Measurements from ENCODE around the gene TNFRSF9. TPM values are rescaled to one million over a fixed set of nuclear protein-coding genes. Genes with fewer than 3 reads are reported as not detected.

TNFRSF9 gene
- total RNA-seq, 2 donors from 2014 or later: not detected

DNA sequence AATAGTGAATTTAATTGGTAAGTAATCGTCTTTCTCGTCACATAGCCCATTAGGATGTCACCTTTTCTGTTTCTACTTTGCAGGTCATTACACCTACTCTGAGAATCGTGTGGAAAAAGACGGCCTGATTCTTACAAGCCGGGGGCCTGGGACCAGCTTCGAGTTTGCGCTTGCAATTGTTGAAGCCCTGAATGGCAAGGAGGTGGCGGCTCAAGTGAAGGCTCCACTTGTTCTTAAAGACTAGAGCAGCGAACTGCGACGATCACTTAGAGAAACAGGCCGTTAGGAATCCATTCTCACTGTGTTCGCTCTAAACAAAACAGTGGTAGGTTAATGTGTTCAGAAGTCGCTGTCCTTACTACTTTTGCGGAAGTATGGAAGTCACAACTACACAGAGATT is 44.2 kb upstream of the TNFRSF9 start:
- H3K27ac ChIP-seq: no peak overlapping the region
- no peaks in the 10 kb centered on the region for H3K27me3 ChIP-seq
- no peaks in the 10 kb centered on the region for H3K9me3 ChIP-seq

DNA sequence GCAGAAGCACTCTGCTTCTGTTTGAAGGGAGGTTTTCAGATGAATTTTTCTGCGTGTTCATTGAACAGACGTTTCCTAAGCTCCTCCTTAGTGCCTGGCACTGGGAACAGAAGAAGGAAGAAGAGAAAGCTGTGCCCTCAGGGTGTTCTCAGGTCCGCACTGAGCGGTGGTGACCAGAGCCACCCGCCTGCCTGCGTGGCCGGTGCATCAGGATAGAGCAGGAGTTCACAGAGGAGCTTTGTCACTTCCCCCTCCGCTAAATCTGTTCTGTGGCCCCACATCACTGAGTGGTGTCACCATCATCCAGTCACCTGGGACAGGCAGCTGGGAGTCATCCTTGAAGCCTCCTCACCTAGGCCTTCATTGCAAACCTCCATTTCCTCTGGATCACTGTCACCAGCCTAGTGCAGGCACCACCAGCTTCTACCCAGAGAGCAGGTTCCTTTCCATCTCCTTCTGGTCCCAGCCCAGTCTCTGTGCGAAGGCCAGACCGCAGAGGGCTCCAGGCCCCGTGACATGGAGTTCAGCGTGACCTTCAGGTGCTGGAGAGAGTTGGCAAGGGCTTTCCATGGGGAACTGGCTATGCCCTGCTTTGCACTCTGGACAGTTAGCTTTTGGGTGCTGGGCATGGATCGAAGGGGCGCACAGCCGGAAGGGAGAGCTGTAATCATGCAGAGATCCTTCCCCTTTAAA is 42.6 kb upstream of the TNFRSF9 start:
- H3K27ac ChIP-seq: no peak overlapping the region
- TF ChIP-seq, protein P1, sequence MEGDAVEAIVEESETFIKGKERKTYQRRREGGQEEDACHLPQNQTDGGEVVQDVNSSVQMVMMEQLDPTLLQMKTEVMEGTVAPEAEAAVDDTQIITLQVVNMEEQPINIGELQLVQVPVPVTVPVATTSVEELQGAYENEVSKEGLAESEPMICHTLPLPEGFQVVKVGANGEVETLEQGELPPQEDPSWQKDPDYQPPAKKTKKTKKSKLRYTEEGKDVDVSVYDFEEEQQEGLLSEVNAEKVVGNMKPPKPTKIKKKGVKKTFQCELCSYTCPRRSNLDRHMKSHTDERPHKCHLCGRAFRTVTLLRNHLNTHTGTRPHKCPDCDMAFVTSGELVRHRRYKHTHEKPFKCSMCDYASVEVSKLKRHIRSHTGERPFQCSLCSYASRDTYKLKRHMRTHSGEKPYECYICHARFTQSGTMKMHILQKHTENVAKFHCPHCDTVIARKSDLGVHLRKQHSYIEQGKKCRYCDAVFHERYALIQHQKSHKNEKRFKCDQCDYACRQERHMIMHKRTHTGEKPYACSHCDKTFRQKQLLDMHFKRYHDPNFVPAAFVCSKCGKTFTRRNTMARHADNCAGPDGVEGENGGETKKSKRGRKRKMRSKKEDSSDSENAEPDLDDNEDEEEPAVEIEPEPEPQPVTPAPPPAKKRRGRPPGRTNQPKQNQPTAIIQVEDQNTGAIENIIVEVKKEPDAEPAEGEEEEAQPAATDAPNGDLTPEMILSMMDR (IDR thresholded peaks at IDR 0.05): no peak
- no peaks in the 10 kb centered on the region for H3K27me3 ChIP-seq
- H3K9me3 ChIP-seq: no peaks in the 10 kb centered on the region
- peaks cover 0 to 11% of the 10 kb centered on the region in 2 donors for H3K4me1 ChIP-seq
- H3K36me3 ChIP-seq: peaks cover 66% of the 10 kb centered on the region
- H3K4me3 ChIP-seq: no peak overlapping the region
- DNase-seq (ENCODE audit: low spot score): no peak

More for the DNA sequence above, 44.2 kb upstream of the TNFRSF9 start:
- TF ChIP-seq, protein P1 (IDR thresholded peaks at IDR 0.05): no peak
- Histone ChIP-seq H3K4me1 (peaks cover 0 to 11% of the 10 kb centered on the region in 2 donors), H3K4me3 (no peak overlapping the region), H3K36me3 (peaks cover 51% of the 10 kb centered on the region)
- DNase-seq (ENCODE audit: low spot score): no peak

DNA sequence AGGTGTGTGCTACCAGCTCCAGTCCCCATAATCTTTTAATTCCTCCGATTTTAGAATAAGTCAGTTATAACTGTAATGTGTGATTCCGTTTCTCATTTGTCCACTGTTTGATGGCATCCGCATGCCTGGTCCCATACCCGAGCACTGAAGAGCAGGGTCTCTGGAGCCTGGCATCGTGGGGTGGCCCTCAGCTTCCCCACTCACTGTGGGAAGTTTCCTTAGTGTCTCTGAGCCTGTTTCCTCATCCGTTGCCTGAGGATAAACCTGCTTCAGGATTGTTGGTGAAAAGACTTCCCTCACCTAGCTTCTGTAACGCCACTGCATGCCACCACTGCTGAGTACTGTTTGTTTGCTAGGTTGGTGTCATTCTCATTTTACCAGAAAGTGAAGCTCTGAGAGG is 40.3 kb upstream of the TNFRSF9 start:
- TF ChIP-seq, protein P1 (IDR thresholded peaks at IDR 0.05): no peak
- Histone ChIP-seq H3K27me3 (no peaks in the 10 kb centered on the region), H3K4me3 (no peak overlapping the region), H3K27ac (no peak overlapping the region), H3K9me3 (no peaks in the 10 kb centered on the region), H3K4me1 (peaks cover 0 to 21% of the 10 kb centered on the region in 2 donors), H3K36me3 (peaks cover 74% of the 10 kb centered on the region)
- DNase-seq (ENCODE audit: low spot score): no peak

DNA sequence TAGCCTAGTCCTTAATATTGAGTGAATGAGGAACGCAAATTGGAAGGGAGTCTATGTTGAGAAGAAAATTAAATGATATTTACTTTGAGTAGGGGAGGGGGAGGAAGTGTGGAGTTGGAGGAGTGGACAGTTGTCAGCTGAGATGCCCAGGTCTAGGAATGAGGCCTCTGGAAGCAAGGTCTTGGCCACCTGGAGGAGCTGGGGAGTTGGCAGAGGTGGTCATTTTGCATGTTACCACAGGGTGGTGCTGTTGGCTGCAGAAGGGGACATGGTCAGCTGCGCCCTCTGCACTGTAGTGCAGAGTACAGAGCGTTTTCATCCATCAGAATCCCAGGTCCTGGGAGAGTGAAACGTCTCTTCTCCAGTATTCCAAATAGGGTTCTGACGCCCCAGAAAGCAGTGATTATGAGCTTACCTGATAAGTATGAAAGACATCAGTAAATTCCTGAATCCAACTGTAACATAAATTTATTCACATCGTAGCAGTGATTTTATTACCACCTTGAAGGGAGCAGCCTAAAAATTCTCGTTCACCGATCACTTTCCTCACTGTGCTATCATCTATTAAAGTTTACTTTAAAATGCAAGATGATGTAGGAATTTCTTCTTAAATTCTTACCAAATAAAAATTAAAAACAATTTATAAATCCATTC is 34.7 kb upstream of the TNFRSF9 start:
- Histone ChIP-seq H3K4me3 (no peak overlapping the region), H3K36me3 (peaks cover 60% of the 10 kb centered on the region), H3K9me3 (no peaks in the 10 kb centered on the region), H3K4me1 (peaks cover 0 to 15% of the 10 kb centered on the region in 2 donors), H3K27ac (no peak overlapping the region), H3K27me3 (no peaks in the 10 kb centered on the region)
- TF ChIP-seq, protein P1 (IDR thresholded peaks at IDR 0.05): peak; percentile 72 to 93
- peak; percentile 70 for DNase-seq (ENCODE audit: low spot score)

DNA sequence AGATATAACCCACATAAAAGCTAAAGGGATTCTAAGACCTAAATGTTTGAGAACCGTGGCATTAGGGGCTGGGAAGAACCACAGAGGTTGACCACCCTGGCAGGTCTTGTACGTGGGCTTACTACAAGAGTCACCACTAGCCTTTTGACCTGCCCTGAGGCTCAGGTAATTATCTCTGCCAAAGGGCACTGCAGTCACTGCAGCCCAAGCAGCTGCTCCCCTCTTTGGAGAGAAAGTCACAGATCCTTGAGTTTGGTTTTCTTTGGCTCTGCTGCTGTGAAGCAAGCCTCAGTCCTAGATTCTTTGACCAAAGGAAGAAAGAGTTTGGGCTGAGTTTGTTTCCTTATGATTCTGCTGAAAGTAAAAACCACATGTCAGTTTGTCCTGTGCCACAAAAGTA is 32.4 kb upstream of the TNFRSF9 start:
- Histone ChIP-seq H3K36me3 (peaks cover 61% of the 10 kb centered on the region), H3K4me1 (peaks cover 0 to 15% of the 10 kb centered on the region in 2 donors), H3K27me3 (no peaks in the 10 kb centered on the region), H3K4me3 (no peak overlapping the region), H3K9me3 (no peaks in the 10 kb centered on the region), H3K27ac (no peak overlapping the region)
- DNase-seq (ENCODE audit: low spot score): no peak
- TF ChIP-seq, protein P1 (IDR thresholded peaks at IDR 0.05): no peak
